Measurements from ENCODE around the gene COL23A1.
A peak's percentile ranks its signal among the peaks of the same experiment; 100 is the strongest.
"Not testable (repeated sequence)": the region's sequence is repeated elsewhere in the genome, so short reads cannot be mapped to it uniquely, and the experiment has no call there.

The COL23A1 gene

DNA sequence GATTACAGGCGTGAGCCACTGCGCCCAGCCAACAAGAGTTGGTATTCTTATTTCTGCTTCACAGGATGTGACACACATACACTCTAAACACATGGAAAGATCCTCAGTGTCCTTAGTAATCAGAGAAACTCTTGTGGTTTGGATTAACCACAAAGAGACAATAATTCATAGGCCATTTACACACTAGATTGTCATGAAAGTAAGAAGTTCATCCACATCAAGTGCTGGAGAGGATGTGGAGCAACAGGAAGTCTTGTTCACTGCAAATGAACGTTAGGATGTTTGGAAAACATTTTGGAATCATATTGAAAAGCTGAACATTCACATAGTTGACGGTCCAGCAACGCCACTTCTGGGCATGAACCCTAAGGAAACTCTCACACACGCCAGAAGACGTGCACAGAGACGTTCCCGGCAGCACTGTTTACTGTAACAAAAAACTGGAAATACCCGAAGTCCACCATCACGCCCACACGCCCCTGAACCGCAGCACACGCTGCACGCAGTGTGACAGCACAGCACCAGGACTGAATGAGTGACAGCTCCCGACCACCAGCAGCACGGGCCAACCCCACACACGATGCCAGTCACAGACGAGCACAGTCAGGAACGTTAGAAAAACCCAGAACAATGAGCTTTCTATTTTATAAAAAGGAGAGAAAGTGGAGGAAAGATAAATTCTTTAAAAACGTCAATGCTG lies 87.6 kb downstream of the COL23A1 start:
- DNase-seq = no peak

DNA sequence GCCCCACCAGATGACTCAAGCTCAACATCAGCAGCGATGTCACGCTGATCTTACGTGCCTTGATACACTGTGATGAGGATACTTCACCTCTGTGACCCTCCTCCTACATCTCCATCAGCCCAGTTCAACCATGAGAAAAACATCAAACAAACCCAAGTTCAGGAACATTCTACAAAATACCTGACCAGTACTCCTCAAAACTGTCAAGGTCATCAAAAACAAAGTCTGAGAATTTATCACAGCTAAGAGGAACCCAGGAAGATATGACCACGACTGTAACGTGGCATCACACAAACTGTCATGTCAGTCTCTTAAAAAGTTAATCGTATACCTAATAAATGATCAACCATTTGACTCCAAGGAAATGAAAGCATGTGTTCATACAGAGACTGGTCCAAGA lies 90.8 kb downstream of the COL23A1 start:
- no peak for DNase-seq

DNA sequence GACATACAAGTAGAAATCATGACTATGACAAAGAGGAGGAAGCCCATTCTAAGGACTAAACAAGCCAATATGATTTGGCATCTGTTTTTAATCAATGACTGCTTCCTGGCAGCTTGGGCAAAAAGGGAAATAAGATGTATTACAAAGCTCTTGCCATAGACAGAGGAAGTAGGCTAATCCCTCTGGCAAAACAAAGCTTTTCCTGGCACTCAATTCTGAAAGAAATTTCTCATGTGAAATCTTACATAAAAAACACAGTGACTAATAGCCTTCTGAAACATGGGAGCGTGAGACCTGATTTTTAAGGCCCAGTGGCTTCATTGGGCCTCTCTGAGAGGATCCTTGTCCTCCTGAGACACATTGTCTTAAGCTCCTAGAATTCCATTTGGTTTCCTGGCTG lies 93.6 kb downstream of the COL23A1 start:
- DNase-seq = no peak

DNA sequence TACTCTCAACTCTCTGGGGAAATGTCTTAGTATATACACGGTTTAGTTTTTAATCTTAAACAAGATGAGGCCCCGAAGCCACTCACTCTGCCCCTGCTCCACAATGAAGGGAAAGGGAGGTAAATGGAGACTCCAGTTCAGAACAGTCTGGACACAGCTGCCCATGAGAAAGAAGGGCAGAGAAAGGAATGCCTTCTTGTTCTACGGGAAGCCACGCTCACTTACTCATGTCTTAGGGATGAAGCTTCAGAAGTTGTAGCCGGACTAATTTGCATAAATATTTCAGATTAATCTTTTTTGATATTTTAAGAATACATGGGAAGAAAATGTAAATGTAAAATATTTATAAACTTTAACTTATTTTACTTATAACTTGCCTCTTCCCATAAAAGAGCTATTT lies 94.0 kb downstream of the COL23A1 start:
- DNase-seq = no peak

DNA sequence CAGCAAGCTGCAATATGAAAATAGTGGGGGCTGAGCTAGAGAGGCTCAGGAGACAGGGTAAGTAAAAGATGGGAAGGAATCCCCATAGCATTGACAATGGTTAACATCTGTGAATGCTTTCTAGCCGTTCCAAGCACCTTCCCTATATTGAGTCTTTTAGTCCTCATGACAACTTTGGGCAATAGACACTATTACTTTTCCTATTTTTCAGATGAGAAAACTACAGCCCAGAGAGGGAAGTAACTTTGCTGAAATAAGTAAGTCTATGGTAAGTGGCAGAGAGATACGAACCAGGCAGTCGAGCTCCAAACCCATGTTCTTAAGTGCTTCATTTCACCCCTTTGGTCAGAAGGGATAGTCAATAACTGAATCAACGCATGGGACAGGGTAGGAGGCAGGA lies 94.5 kb downstream of the COL23A1 start:
- DNase-seq = no peak

DNA sequence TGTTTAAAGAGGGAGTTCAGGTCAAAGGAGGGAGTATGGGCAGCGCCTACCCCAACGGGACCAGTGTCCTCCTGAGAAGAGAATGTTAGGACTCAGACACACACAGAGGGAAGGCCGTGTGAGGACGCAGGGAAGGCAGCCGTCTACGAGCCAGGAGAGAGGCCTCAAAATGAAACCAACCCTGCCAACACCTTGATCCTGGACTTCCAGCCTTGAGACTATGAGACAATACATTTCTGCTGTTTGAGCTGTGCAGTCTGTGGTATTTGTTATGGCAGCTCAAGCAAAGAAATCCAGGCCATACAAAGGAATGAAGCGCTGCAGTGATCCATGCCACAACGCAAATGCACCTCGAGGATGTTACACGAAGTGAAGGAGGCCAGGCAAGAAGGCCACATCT lies 97.9 kb downstream of the COL23A1 start:
- no peak for DNase-seq

DNA sequence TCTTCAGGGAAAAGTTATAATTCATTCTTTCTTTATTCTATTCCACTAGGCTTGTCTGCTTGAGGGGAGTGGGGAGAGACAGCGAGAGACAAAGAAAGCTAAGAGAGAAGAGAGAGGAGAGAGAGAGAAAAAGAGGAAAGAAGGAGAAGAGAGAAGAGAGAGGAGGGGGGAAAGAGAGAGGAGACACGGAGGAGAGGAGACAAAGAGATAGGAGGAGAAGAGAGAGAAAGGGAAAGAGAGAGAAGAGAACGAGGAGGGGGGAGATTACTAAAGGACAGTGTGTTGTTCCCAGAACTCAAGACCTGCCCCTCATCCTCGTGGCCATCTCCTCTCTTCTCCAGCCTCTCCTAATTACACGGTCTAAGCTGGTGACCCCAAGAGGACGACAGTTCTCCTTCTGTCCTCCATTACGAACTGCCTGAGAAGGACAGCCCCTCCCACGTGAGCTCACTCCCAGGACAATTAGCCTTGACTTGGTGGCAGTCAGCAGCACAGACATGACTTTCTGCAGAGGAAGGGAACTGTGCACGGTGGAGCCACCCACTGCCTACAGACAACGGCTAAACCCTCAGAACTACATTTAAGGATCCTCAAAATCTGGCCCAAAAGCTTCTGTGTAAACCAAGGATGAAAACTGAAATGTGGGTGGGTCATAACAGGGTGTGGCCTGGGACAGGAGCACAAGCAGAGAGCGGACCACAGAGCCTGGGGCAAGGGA lies 99.1 kb downstream of the COL23A1 start:
- no peak for DNase-seq

DNA sequence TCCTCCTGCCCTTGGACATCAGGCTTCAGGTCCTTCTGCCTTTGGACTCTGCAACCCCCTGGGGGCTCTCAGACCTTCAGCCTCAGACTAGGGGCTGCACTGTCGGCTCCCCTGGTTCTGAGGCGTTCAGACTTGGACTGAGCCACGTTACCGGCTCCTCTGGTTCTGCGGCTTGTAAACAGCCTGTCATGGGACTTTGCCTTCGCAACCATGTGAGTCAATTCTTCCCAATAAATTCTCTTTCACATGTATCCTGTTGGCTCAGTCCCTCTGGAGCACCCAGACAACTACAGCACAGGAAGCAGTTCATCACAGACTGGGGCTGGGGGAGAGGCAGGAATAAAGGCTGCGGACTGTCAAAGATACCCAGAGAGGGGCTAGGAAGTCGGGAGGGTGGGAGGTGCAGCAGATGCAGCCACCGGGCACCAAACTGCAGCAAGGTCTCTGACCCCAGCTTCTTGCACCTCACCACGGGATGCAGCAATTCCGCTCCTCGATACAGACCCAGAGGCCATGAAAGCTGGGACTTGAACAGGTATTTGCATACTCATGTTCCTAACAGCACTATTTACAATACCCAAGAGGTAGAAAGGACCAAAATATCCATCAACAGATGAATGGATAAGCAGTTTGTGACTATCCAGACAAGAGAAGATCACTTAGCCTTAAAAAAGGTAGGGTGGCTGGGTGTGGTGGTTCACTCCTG lies 100.8 kb downstream of the COL23A1 start:
- no peak for DNase-seq

DNA sequence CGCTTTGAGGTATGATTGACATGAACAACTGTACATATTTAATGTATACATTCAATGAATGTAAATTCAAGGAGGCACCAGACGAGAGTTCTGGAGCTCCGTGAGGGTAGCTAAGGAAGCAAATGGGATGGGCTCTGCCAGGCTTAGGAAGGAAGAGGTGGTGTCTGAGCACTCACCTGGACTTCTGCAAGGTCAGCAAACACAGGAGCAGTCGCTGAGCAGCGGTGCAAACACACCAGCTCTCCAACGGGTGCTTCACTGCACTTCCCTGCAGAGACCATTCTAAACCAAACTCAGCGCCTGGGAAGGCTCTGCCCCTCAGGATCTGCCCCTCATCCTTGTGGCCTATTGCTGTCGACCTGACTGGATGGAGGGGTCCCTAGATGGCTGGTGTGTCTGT lies 101.5 kb downstream of the COL23A1 start:
- DNase-seq = no peak

DNA sequence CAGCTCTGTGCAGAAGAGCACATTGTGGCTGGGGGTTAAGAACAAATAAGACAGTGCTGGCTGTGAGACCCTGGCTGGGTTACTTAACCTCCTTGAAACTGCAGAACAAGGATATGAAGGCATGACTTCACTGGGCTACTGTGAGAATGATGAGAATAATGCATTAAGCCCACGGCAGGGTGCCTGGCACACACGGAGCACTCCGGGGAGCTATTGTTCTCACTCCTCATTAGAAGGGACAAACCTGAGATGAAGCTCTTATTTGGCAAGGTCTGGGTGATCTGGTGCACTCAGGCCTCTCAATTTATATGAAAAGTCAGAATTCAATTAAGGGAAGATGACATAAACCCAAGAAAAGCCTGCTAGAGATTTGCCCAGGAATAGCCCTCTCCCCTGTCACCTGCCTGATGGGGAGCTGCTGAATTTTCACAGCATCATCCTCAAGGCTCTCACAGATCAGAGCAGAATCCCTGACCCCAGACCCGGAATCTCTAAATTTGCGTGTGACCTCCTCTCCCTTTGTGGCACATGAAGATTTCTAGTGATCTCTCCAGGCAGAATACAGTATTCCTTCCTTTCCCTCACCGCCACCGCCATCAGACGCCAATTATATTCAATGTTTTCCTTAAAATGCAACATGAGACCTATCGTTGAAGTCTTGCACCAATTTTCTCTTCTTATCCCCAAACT lies 102.1 kb downstream of the COL23A1 start:
- no peak for DNase-seq

DNA sequence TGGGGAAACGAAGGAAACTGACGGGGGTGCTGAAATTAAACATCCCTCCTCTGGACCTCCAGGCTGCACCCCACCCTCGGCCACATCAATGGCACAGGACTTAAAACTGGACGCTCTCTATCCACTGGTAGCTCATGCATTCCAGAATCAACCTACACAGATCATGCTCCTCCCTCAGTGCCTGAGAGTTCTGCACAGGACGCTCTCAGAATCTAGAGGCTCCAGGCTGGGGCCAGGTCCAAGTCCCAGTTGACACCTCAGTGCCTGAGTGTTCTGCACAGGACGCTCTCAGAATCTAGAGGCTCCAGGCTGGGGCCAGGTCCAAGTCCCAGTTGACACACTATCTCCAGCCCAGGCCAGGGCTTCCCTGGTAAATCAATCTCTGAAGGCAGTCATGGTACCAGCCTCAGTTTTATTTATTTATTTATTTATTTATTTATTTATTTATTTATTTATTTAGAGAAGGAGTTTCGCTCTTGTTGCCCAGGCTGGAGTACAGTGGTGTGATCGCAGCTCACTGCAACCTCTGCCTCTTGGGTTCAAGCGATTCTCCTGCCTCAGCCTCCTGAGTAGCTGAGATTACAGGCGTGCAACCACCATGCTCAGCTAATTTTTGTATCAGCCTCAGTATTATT lies 103.2 kb downstream of the COL23A1 start:
- not testable (repeated sequence) for DNase-seq

DNA sequence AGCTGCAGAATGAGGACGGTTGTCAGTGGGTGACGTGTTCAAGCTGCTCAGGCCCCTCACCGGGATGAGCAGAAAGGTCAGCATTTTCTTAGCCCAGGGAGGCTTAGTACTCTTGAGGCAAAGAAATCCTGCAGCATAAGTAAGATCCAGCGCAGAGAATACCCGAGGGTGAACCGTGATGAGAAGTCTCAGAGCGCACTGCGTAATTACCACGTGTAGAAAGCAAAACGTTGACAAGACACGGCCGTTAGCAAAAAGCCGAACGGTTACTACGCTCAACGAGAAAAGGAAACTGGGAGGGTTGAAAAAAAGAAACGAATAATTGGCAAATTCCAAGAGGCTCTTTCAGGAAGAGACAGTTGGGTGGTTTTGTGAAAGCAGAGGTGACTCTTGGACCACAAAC lies 104.0 kb downstream of the COL23A1 start:
- DNase-seq = no peak

DNA sequence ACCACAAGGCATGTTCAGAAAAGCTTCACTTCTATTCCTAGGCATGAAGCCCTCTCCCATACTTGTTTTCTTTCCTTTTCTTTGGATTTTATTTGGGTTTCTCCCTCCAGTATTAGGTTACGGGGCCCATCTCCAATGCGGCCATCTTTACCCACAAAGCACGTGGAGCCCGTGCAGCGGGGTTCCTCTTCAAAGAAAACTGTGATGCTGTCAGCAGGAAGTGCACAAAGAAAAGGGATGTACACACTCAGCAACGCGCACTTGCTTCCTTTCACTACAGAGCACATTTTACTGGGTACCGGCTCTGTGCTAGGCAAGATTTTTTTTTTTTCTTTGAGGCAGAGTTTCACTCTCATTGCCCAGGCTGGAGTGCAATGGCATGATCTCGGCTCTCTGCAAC lies 106.6 kb downstream of the COL23A1 start:
- DNase-seq = peak; percentile 21

DNA sequence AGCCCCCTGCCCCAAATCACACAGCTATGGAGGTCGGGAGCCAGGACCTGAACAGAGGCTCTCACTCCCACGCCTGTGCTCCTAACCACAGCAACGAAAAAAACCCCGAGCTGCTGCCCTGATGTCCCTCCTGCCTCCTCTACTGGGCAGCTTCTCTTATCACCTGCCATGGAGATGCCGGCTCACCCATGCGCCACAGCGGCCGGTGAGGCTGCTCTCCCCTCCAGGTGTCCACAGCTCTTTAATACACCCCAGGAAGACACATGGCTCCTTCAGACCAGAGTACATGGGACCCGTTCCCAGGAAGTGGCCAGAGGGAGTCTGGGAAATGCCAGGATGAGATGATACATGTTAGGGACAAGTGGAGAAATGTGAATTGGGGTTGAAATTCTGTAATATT lies 110.9 kb downstream of the COL23A1 start:
- DNase-seq = no peak

DNA sequence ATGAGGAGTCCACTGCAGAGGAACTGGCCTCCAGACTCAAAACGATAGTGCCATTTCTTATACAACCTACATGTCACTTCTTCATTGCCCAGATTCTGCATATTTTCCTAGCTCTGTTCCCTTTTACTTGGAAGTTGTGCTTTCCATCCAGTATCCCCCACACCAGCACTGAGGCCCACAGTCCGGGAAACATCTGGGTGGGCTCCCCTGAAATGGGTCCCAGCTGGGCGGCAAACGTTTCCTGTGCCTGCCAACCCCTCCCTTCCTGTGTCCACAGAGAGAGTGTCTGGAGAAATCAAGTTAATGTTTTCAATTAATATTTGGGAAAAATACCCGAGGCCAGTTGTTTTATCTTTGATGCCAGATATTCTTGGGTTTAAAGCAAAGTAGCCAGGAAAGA lies 111.8 kb downstream of the COL23A1 start:
- DNase-seq = no peak

DNA sequence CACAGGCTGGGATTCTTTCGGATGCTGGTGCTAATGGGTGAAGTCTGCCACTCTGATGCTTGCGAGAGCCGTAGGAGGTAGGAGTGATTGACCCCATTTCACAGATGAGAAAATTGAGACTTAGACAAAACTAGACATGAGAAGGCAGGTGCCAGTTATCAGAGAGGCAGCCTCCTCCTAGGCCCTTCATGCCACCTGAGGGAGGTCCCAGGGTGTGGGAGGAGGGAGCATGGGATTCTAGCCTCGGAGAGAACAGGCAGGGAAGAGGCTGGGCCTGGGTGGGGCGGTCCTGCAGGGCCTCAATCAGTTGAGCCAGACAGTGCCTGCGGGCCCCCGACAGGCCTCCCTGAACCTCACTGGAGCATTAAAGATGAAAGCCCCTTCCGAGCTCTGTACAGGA lies 112.4 kb downstream of the COL23A1 start:
- no peak for DNase-seq

DNA sequence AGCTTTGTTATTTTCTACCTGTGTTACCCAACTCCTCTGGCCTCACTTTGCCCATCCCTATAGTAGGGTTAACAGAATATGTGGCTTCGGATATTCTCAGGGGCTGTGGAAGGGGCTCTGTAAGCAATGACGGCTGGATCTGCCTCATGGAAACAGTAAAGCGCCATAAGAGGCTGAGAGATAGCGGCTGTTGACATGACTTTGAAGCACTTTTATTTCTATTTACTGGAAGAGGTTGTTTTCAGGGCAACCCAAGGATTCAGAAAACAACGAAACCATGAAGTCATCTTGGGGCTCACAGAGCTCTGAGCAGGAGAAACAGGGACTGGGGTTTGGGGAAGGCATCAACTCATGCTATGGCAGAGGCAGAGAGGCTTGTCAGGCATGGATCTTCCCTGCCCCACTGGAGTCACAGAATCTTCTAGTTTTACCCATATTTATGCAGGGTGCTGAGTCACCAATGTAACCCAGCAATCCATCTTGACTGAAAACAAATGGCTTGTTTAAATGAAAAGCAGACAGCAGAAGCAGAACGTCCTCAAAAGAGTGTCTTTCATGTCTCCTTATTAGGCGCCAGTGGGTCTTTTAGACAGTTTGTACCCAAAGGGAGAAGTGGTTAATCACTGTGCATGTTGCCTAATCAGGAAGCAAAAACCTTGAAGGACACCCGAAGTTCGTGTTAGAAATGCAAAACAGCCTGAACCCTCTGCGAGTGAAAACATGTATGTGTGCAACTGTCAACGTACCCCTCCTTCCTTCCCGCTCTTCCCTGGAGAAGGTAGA lies 113.0 kb downstream of the COL23A1 start:
- peak; percentile 30 for DNase-seq

DNA sequence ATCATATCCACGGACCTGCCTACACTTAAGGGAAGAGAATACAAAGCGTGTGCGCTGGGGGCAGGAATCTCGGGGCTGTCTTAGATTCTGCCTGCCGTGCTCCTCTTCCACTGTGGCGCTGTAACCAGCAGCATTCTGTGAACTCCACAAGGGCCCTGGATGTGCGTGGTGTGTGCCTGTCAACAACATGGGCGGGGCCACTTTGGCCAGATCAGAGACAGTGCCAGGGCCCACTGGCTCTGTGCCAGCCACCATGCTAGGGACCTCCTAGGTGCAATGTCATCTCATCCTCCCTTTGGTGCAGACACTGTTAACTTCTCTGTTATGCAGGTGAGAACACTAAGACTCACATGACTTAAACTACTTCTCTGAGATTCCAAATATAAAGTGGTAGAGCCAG lies 113.7 kb downstream of the COL23A1 start:
- DNase-seq = peak; percentile 79

DNA sequence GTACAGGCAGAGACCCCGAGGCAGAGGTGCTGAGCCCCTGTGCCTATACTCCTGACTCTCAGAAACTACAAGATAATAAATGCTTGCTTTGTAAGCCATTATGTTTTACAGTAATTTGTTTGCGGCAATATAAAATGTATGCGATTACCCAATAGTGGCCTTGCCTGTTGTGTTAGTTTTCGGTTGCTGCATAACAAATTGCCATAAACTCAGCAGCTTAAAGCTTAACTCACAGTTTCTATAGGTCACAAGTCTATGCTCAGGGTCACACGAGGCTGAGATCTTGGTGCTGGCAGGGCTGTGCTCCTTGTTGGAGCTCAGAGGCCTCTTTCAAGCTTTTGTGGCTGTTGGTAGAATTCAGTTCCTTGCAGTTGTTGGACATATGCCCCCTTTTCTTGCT lies 114.8 kb downstream of the COL23A1 start:
- no peak for DNase-seq

DNA sequence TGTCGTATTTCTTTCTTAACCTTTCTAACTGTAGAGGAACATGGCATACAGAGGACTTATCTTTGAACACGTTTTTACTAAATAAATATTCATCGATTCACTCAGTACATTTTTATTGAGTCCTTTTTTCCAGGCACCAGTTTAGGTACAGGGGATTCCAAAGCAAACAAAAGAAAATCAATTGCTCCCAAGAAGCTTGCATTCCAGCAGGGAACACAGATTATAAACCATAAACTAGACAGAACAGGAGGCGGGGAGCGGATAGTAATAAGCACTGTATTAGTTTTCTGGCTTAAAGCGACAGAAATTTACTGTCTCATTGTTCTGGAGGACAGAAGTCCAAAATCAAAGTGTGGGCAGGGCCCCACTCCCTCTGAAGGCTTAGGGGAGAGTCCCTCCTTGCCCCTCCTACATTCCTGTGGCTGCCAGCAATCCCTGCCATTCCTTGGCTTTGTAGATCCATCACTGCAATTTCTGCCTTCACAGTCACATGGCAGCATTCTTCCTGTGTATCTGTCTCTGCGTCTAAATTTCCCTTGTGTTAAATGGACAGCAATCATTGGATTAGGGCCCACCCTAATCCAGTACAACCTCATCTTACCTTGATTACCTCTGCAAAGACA lies 115.5 kb downstream of the COL23A1 start:
- DNase-seq = no peak

DNA sequence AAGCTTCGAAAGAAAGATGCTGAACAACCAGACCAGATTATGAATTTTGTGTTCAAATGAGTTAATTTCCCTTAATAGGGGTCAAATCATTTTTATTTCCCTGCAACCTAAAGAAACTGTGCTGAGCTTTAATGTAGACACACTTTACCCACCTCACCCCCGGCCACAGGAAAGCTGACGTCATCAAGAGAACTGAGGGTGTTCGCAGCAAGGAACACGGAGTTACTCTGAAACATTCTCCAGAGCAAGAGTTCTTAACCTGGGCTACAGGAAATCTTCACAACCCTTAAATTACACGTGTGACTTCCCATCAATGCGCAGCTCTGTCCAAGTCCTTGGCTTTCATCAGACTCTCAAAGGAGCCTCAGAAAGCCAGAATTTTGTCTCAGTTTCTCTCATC lies 116.3 kb downstream of the COL23A1 start:
- DNase-seq = no peak

DNA sequence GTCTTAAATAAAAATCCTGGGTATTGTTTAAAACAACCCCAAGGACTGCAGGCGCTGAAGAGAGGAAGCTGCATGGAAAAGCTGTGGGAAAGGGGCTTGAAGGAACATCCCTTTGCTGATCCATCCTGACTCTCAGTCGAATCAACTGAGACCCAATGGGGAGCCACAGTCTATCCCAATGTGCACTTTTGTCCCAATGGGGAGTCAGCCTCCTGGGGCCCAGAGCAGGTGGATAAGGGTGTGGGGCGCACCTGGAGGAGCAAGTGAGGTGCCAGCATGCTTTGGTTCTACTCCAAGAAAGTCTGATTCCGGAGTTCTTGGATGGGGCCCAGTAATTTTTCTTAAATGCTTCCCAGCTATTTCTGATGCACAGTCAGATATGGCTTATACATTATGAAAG lies 118.1 kb downstream of the COL23A1 start:
- DNase-seq = no peak

All from hematopoietic multipotent progenitor cell treated with erythropoietin and hydrocortisone succinate and interleukin-3 and kit ligand, for 8 days (in vitro differentiated cells).